Amygdala (tissue), 56 donors: ENCODE results near the gene ONECUT3.

Experiments
- DNase-seq, 56 donors: peaks; one replicate each; lab custom pipeline; 2025; lab: John Stamatoyannopoulos, UW

ONECUT3 gene

GRCh38 chr19:1826557-1827521, 73.5 kb downstream of the ONECUT3 start:
- DNase-seq, result no peak

GRCh38 chr19:1827566-1828278, 74.4 kb downstream of the ONECUT3 start:
- no peak for DNase-seq

DNA sequence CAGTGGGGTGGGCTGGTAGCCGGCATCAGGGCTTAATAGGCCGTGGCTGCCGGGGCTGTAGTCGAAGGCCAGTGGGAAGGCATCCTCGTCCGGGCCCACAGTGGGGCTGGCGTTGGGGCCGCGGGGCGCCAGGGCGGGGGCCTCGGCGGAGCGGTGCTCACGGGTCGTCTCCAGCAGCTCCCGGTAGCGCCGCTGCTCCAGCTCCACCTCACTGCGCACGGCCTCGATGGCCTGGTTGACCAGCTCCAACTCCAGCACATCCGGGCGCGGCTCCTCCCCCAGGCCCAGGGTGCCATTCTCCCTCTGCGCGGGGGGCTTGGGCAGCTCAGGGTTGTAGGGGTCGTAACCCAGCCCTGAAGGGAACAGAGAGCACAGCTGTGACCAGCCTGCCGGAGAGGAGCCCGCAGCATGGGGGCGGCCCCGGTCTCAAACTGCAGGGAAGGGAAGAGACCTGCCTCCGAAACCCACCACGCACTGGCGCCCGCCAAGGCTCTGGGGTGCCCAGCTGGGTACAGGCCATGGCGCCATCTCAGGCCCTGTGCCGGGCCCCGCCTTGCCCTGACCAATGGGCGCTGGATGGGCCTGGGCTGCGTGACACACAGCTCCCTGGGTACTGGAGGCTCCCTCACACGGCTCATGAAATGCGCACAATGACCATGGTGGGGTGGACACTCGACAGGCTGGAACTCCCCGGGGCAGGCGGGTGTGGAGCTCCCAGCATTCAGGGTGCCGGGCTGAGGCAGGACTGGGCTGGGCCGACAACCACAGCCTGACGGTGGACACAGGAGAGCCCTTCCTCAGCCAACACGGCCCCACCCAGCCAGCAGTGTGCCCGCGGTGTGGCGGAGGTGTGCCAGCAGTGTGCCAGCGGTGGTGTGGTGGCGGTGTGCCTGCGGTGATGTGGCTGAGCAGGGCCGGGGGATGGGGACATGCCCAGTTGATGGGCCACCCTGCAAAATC, 75.3 kb downstream of the ONECUT3 start:
- no peak for DNase-seq

DNA sequence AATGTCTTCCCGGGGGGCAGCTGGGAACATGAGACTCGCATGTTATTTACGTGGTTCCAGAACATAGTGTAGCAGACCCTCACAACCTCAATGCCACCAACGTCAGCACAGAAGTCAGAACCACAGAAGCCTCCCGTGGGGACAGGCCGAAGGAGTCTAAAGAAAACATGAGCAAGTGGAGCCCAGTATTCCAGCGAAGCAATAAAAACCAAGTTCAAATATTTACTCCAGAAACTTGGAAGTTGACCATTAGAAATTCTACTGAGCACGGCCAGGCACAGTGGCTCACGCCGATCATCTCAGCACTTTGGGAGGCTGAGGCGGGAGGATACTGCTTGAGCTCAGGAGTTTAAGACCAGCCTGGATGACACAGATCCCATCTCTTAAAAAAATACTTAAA, 76.7 kb downstream of the ONECUT3 start:
- DNase-seq, result no peak

GRCh38 chr19:1830568-1830967, 77.3 kb downstream of the ONECUT3 start:
- no peak for DNase-seq
